GM21526 (cell line): Measurements from ENCODE around the gene CCR7.
"Not testable (repeated sequence)": the region's sequence is repeated elsewhere in the genome, so short reads cannot be mapped to it uniquely, and the experiment has no call there.

Experiments
- ATAC-seq: cut with Tn5 transposase; IDR thresholded peaks from one replicate; pipeline ENCODE4 v1.9.1; 2021; ENCODE audit warnings: moderate library complexity; ENCODE audit not compliant: unreplicated experiment, low FRiP score

CCR7 gene

DNA sequence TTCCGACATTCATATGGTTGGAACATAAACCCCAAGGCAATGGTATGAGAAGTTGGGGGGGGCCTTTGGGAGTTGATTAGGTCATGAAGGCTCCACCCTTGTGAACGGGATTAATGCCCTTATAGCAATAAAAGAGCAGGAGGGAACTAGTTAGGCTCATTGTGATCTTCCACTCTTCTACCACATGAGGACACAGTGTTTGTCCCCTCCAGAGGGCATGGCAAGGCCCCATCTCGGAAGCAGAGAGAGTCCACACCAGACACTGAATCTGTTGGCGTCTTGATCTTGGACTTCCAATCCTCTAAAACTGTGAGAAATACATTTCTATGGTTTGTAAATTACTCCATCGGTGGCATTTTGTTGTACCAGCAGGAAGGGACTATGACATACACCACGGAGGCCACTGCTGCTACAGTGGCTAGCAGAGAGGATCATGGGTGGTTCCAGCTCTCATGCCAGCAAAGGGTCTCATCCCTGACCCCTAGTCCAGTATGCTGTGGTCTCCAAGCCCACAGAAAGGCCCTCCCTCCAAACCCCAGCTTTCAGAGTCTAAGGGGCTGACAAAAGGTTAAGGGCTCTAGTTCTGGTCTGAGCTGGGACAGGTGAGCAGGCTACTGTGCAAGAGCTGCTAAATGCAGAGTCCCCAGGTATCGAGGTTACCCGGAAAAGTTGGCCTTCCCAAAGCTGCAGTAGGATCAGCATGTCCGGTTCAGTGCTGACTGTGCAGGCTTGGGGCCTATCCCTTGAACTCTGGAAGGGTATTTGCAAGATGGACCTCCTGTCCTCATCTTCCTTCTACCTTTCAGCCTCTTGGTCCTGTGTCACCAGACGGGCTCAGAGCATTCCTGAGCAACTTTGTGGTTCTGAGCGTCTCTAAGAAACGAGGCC is 12.2 kb downstream of the CCR7 start:
- no peak for ATAC-seq

DNA sequence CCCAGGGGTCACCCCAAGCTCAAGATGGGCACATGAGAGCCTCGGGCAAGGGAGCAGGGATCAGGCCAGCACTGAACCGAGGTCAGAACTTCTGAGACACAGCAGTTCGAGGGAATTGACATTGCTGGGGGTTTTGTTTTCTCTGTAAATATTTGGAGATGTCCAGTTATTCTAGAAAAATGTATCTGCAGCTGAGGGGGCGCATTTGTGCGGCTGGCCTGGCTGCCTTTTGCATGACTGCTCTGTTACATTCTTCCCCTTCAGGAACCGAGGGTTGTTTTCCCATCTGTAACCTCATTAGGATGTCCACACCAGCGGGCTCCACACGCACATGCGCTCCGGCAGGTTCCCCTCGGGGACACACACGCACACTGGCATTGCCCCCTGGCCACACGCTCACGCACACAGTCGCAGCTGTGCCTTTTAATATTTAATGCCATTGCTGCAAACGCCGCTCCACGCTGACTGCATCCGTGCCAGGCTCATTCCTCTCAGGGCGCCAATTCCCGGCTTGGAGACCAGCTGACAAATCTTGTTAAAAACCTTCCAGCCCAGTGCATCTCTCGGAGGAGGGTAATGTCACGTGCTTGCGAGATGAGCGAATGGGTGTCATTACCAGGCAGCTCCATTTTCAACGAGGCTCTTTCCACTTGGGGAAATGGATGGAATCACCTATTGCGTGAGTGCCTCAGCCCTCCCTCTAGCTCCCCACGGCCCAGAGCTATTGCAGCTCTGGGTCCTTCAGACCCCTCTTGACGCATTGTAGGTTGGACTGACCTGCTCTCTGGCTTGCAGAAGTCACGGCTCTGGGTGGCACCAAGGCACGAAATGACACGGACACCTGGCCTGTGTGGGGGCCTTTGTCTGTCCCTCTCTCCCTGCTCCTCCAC is 13.1 kb downstream of the CCR7 start:
- ATAC-seq: no peak

DNA sequence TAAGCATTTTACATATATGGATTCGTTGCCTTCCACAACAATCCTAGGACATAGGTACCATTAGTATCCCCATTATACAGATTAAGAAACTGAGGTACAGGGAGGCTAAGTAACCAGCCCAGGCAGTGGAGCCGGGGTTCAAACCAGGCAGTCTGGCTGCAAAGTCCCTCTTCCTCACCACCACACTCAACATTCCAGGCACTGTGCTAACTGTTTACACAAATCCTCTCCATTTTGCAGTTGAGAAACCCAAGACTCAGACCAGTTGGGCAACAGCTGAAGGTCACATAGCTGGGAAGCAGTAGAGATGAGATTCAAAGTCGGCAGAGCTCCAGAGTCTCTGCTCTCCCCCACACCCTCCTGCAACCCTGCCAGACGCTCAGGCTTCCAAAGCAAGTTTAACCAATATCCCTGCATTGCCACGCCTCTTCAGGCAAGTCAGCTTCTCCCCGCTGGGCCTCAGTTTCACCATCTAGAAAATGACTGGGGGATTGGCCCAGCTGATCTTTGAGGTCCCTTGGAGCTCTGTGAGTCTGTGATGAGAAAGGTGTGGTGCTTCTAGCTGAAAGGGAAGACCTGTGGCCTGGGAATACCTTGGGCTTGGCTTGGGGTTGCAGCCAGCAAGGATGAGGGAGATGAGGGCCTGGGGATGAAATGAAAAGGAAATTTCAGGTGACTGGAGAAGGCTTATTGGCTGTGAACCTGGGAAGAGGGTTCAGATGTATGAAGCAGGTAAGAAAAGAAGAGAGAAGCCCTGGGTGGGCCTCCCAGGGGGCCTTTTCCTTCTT is 14.0 kb downstream of the CCR7 start:
- ATAC-seq: no peak

DNA sequence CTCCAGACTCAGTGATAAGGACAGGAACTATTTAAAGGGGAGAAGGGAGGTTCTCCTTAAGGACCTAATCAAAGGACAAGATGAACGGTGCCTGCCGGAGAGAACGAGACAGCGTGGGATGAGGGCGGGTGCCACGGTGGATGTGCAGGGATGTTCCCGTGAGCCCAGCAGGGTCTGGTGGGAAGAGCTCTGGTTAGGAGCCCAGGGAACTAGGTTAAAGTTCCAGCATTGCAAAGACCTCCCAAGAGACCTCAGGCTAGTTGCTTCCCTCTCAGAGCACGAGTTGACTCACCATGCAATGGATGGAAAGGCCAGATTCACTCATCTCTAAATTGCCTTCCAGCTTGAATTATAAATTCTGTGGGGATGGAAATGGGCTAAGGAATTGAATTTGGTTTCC is 14.7 kb downstream of the CCR7 start:
- ATAC-seq: no peak

DNA sequence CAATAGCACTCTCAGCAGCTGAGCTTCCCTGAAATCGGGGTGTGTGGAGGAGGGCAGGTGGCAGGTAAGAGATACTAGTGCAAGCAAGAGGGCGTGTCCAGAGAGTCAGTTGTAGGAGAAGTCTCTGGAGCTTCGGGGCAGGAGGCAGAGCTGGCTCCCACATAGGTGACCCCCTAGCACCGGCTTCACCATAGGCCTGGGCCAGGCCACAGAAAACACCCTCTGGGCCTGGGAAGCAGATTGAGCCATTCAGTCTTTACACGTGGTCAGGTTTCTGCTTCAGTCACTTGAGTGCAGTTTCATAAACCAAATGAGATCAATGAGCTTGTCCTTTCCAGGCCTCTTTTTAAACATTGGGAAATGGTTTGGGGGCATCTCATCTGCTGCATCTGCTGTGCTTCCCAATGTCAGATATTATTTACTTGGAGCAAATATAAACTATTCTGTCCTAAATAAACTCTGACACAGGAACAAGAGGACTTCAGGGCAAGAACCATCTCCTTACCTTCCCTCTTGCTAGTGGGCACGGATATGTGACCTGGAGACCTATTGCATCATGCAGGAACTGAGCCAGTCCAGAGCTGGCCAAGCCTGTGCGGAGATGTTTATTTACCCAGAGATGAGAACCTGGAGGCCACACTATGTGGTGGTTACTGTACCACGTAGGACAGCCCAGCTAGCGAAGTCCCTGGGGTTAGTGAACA is 16.1 kb downstream of the CCR7 start:
- ATAC-seq: no peak

DNA sequence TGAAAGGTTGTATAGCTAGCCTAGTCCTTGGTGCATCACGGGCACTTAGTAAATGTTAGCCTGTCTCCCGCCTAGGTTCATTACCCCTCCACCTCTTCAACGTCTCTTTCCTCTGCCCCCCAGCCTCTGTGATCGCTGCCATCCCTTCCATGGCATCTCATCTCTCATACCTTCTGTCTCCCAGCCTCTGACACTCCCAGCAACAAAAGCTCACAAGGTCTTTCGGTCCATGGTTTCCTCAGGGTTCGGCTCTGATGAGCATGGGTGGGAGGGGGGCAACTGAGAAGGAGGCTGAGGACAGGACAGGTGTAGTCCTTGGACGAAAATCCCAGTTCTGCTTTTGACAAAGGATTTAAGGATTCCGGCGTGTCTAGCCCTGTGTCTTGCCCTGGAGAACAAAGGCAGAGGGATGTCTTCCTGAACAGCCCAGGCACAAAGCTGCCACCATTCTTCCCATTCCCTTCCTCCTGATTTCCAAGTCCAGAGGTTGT is 16.7 kb downstream of the CCR7 start:
- ATAC-seq: no peak

DNA sequence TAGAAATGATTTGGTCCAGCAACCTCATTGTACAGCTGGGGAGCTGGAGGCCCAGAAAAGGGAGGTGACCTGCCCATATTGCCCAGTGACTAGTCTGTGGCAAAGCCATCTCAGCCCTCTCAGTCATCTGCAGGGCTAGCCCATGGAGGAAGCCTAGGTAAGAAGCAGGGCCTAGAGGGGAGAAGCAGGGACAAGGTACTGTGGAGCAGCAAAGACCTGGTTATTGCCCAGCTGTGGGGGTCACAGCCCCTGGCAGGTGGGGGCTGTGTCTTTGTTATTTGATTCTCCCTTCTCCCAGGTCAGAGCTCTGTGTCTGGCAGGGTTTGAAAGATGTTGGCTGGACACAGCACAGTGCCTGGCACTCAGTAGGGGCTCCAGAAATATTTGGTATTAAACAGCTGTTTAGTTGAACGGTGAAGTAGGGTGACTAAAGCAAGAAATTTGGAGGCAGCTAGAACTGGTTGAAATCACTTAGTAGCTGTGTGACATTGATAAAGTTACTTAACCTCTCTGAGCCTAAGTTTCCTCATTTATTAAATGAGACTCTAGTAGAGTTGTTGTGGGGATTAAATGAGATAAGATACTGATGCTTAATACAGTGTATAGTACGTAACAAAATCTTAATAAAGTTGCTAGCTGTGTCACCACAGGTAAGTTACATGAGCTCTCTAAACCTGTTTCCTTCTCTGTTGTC is 17.3 kb downstream of the CCR7 start:
- ATAC-seq: no peak

DNA sequence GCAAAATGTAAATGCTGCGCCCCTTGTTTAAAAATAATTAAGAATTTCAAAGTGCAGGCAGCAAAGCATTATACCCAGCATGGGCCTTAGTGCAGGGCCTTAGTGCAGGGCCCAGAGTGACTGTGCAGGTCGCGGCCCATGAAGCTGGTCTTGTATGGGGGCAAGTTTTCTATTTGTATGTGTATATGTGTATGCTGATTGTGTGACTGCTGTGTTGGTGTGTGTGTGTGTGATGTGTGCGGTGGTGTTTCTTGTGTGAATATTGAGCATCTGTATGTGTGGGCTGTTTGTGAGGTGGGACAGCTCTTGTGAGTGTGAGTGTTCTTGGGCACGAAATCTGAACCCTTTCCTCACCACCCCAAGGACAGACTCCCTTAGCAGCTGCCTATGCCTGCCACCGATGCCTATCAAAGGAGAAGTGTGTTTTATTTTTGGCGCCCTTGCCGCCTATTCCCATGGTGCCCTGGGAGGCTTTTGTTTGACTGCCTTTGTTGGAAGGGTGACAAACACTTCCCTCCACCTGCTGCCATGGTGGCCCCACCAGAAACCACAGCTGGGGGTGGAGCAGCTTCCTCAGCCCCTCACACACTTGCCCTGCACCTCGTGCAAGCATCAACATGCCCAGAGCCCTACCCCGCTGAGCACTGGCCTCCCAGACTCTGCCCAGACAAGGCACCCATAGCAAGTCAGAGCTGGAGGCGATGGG is 18.0 kb downstream of the CCR7 start:
- no peak for ATAC-seq

DNA sequence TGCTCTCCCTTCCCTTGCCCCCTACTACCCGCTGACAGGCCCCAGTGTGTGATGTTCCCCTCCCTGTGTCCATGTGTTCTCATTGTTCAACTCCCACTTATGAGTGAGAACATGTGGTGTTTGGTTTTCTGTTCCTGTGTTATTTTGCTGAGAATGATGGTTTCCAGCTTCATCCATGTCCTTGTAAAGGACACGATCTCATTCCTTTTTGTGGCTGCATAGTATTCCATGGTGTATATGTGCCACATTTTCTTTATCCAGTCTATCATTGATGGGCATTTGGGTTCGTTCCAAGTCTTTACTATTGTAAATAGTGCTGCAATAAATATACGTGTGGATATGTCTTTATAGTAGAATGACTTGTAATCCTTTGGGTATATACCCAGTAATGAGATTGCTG is 18.8 kb downstream of the CCR7 start:
- not testable (repeated sequence) for ATAC-seq

DNA sequence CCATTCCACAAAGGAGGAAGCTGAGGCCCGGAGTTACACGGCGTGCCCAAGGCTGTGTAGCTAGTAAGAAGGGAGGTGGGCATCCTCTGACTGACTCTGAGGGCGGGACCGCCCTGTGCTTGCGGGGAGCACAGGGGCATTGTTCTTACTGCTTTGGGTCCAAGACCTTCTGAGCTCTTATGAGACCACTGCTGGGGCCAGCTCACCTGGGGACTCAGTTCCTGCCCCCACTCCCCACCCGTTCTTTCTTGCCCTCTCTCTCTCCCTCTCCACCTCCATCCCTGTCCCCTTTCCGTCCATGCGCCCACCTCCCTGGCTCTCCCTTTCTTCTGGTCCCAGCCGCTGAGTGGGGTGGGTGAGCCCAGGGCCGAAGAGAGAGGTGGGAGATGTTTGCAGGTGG is 19.6 kb downstream of the CCR7 start:
- no peak for ATAC-seq

DNA sequence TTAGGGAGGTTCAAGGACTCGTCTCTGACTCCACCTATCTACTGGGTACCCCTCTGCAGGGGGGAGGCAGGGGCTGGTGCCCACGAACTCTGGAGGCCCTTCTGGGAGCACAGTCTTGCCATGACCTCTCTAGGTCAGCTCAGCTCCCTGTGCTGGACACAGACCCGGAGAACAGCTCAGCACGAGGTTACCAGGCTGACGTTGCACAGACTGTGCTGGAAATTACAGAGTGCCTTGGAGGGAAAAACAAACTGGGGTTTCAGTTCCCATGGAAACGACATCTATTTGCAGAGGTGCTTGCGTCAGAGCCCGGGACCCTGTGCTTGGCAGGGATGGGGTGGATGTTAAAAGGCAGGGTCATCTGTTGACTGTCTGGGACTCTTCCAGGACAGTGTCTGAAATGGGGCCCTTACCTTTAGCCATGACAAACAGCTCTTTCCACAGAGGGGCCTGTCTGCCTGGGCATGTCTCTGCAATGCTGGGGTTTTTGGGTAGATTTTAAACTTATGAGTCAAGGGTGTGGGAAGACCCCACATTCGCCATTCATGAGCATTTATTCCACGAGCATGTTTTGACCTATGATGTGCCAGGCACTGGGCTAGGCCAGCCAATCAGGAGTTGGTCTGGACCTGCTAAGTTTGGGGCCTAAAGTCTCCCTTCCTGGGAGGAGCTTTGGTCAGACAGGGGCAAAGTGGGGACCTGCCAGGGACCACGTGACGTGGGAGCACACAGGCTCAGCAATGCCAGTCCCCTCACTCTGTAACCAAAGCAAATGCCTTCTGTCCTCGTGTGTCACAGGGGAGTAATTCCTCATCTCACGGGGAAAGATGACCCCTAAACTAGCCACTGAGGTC is 22.5 kb downstream of the CCR7 start:
- no peak for ATAC-seq

DNA sequence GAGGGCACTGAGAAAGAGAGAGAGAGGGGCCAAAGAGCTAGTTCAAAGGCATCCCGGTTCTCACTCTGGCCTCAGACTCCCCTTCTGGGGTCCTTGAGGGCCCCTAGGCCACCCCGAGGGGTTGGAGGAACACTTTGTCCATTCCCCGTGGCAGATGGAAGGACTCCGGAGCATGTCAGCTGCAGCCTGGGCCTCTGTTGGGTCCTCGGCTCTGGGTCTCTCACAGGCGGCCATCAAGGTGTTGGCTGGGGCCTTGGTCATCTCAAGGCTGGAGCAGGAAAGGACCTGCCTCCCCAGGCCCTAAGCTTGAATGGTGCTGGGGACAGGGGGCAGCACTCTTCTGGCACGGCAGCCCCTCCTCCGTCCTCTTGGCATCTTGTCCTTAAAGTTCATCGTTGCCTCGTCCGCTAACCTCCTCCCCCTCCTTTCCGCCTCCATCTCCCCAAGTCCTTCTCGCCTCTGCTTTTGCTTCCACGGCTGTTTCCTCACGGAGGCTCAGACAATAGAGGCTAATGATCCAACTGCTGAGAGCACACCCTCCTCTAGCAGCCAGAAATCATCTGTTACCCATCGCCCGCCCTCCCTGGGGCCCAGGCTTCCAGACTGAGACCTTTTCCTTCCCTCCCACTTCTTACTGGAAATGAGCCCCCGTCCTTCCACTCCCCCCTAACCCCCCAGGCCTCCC is 23.3 kb downstream of the CCR7 start:
- ATAC-seq: no peak

DNA sequence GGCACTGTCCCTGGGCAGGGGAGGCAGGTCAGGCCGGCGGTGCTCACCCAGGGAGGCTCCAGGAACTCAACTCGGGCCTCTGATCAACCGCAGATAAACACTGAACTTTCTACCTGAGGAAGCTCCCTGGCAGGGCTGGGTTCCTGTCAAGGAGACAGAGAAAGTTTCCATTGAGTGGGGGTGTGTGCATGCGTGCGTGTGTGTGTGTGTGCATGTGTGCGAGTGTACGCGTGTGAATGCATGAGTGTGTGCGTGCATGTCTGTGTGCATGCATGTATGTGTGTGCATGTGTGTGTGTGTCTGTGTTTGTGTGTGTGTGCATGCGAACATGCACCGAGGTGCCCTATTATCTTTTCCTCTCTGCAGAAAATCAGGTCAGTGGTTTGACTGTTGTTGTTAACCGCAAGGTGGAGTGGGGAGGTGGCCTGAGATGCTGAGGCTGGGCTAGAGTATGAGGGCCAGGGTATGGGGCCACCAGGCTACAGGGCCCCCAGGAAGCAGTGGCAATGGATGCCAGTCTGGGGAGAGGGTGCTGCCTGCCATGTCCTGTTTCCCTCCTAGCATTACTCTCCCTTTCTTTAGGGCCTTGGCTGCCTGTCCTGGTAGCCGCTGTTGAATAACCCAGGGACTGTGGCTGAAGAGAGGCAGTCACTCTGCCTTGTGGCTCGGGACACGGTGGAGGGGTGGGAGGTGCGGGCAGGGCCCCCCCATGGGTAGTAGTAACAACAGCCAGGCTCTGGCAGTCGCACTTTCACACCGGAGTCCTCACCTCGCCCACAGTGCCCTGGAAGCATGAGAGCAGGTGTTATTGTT is 24.0 kb downstream of the CCR7 start:
- no peak for ATAC-seq

DNA sequence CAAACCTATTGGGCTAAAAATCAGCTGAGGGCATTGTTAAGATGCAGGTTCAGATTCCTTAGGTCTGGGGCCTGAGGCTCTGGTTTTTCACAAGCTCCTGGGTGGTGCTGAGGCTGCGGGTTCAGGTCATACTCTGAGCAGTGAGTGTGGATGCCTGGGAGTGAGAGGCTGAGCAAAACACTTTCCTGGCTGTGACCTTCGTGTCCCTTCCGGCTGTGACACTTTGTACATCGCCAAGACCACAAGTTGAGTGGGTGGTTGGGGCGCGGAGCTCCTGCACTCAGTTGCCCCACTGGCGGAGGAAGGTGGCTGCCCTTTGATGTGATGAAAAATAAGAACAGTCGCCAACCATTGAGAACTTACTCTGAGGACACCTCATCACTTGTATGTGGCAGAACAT is 24.8 kb downstream of the CCR7 start:
- no peak for ATAC-seq

DNA sequence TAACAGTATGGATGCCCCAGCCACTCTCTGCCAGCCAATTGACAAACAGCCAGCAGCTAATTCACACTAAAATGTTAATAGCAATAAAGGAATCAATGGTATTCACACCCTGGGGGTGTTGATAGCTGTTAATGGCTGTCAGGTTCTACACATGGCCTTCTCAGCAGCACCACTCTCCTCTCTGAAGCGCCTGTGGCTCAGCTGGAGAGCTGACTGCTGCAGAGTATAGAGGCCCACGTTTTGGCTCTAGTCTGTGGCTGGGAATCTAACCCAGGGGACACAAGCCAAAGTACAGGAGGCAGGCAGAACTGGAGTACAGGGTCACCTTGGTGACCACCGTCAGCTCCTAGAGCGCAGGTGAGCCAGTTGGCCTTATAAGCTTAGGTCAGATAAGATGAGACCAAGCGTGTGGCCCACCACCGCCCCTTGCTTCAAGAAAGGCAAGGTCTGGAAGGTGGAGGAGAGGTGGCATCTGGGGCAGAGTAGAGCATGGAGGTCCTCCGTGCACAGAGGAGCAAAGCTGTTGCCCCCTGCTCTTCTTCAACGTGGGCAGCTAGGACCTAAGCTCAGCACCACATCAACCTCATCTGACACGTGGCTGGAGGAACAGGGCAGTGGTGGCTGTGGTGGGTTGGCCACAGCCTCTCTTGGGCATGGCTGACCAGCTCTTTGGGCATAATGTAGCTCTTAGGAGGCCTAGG is 25.4 kb downstream of the CCR7 start:
- ATAC-seq: no peak
